ENCODE results near the gene ATP12A.

Gene ATP12A

DNA sequence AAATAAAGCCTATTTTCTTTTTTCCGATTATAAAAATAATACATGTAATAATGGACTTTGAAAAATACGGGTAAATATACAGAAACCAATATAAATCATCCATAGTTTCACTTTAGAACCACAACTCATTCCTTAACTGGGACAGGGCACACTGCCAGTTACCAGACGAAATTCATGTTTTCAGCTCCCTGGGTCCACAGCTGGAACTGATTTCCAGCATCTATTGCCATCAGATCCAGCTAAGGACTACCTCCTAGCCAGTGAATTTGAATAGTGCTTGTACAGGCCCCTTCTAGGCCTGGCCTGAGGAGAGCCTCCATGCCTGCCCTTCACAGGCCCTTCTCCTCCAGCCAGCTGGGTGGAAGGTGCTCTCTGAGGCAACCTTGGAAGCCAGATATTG is 30.0 kb upstream of the ATP12A start:
- TF ChIP-seq CTCF (IDR thresholded peaks at IDR 0.05; ENCODE audit: low read depth, low read length) = no peak
- H3K4me3 ChIP-seq (ENCODE audit: low read depth, low read length) = no peak overlapping the region
- in situ Hi-C loops (cut with HindIII; ENCODE audit: low sequenced_read_pairs) = no loop called here
- peak; percentile 29 for DNase-seq (ENCODE audit: low read depth, low spot score)

DNA sequence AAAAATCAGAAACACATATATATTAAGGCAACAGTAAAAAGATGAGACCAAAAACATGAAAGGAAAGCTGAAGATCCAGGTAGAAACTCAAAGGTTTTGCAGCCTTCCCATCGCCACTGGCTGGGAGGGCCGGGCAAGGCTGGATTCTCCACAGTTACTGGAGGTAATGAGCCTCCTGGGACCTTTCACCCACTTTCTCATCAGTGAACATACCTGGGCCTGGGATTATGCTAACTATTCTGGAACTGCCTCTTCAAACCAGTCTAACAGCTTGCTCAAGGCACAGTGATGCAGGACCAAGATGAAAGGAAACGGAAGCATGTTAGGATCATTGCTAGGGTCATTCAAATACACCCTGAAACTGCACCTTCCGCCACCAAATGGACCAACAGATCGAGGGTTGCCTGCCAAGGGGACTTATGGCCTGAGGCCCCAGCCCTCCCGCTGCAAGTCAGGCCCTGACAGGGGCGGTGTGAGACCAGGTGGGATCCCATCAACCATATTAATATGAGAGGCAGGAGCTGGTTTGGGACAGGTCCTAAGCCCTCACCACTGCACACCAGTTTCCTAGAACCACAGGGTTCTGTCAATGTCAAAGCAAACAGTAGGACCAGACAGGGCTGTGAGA is 28.4 kb upstream of the ATP12A start:
- no peak for TF ChIP-seq CTCF (IDR thresholded peaks at IDR 0.05; ENCODE audit: low read depth, low read length)
- H3K4me3 ChIP-seq (ENCODE audit: low read depth, low read length) = no peak overlapping the region
- in situ Hi-C loops (cut with HindIII; ENCODE audit: low sequenced_read_pairs) = no loop called here
- no peak for DNase-seq (ENCODE audit: low read depth, low spot score)

GRCh38 chr13:24652359-24652758 is 27.8 kb upstream of the ATP12A start:
- no peak overlapping the region for H3K4me3 ChIP-seq (ENCODE audit: low read depth, low read length)
- no peak for TF ChIP-seq CTCF (IDR thresholded peaks at IDR 0.05; ENCODE audit: low read depth, low read length)
- in situ Hi-C loops (cut with HindIII; ENCODE audit: low sequenced_read_pairs) = no loop called here
- no peak for DNase-seq (ENCODE audit: low read depth, low spot score)

DNA sequence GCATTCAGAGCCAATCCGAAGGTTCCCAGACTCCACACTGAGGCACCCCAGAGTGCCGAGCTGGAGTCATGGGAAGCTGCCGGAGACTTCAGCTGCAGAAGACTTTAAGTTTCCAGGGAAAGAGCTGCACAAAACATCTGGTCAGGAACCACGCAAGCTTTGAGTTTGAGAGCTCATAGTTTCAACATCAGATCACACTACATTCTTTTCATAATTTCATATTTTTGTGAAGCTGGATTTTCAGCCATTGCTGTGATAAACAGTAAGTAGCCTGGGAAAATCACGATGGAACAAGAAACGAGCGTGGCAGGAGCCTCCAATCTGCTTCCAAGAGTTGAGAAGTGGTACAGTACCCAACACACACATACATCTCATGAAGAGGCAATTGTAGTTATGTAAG is 25.5 kb upstream of the ATP12A start:
- TF ChIP-seq CTCF (IDR thresholded peaks at IDR 0.05; ENCODE audit: low read depth, low read length) = no peak
- no peak for DNase-seq (ENCODE audit: low read depth, low spot score)
- in situ Hi-C loops (cut with HindIII; ENCODE audit: low sequenced_read_pairs) = no loop called here
- no peak overlapping the region for H3K4me3 ChIP-seq (ENCODE audit: low read depth, low read length)

DNA sequence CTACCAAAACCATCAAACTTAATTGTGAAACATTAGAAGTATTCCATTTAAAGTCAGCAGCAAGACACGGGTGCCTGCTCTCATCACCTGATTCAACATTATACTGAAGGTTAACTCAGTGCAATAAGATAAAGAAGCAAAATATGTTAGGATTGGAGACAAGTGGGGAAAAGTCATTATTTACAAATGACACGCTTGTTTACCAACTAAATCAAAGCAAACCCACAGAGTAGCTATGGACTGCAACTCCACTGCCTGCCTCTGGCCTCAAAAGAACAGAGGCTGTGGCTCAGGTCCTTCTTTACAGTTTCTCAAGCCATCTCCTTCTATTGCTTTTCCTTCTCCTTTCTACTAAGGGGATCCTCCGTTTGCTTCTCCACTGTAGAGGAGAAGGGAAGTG is 21.0 kb upstream of the ATP12A start:
- H3K4me3 ChIP-seq (ENCODE audit: low read depth, low read length) = no peak overlapping the region
- TF ChIP-seq CTCF (IDR thresholded peaks at IDR 0.05; ENCODE audit: low read depth, low read length) = no peak
- no peak for DNase-seq (ENCODE audit: low read depth, low spot score)
- in situ Hi-C loops (cut with HindIII; ENCODE audit: low sequenced_read_pairs) = no loop called here

DNA sequence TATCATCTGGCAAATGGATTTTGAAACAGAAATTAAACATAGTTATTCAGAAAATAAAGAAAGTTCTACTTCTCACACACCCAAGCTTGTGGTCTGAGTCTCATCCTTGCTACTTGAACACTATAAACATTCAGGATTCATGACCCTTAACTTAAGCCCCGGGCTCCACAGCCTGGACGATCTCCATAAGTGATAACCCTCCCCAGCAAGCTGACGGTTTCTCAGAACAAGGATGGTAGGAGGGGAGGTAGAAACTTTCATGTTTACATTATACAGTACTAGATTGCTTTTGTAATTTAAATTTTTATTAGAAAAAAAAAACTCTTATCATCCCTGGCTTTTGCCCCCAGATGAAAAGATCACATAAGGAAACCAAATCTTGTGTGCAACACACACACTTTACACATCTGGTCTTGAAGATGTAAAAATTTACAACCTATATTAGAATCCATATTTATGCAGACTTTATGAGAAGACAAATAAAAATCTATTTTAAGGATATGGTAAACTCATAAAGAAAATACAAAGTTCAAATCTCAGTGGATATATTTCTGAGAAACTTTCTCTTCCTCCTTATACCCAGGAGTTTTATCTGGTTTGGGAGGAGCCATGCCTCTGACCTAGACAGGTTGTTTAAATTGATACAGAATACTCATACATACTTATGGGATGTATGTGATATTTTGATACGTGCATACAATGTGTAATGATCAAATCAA is 20.0 kb upstream of the ATP12A start:
- DNase-seq (ENCODE audit: low read depth, low spot score) = no peak
- H3K4me3 ChIP-seq (ENCODE audit: low read depth, low read length) = no peak overlapping the region
- no peak for TF ChIP-seq CTCF (IDR thresholded peaks at IDR 0.05; ENCODE audit: low read depth, low read length)
- in situ Hi-C loops (cut with HindIII; ENCODE audit: low sequenced_read_pairs) = no loop called here

Measured in astrocyte of the spinal cord (primary cell).